ENCODE measurements around the gene FGD5.

The FGD5 gene

DNA sequence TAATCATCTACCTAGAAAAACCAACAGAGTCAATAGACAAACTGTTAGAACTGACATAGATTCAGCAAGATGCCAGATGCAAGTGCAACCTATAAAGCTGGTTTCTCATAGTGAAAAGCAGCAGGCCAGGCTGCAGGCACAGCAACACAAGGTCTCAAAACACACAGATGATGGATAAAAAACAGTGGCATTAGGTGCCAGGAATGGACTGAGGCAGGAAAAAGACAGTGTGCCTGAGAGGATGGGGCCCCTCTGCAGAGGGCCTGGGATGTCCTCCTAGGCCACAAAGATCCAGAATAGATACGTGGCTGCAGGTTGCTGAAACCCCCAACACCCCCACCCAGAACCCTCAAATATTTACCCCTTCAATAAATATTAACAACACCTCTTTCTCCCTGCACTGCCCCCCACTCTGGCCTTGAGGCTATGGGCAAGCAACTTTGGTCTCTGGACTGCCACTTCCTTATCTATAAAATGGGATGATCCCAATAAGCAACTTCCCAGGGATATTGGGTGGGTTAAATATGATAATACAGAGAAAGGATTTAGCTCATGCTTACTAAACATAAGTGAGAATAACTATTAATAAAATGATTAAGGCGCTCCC is 35.2 kb upstream of the FGD5 start:
- TF ChIP-seq, protein P1, sequence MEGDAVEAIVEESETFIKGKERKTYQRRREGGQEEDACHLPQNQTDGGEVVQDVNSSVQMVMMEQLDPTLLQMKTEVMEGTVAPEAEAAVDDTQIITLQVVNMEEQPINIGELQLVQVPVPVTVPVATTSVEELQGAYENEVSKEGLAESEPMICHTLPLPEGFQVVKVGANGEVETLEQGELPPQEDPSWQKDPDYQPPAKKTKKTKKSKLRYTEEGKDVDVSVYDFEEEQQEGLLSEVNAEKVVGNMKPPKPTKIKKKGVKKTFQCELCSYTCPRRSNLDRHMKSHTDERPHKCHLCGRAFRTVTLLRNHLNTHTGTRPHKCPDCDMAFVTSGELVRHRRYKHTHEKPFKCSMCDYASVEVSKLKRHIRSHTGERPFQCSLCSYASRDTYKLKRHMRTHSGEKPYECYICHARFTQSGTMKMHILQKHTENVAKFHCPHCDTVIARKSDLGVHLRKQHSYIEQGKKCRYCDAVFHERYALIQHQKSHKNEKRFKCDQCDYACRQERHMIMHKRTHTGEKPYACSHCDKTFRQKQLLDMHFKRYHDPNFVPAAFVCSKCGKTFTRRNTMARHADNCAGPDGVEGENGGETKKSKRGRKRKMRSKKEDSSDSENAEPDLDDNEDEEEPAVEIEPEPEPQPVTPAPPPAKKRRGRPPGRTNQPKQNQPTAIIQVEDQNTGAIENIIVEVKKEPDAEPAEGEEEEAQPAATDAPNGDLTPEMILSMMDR (IDR thresholded peaks at IDR 0.05; ENCODE audit: low read depth, low read length, missing control alignments) = no peak
- DNase-seq (ENCODE audit: low read depth) = no peak
- H3K4me3 ChIP-seq (ENCODE audit: low read depth, low read length) = no peak overlapping the region

DNA sequence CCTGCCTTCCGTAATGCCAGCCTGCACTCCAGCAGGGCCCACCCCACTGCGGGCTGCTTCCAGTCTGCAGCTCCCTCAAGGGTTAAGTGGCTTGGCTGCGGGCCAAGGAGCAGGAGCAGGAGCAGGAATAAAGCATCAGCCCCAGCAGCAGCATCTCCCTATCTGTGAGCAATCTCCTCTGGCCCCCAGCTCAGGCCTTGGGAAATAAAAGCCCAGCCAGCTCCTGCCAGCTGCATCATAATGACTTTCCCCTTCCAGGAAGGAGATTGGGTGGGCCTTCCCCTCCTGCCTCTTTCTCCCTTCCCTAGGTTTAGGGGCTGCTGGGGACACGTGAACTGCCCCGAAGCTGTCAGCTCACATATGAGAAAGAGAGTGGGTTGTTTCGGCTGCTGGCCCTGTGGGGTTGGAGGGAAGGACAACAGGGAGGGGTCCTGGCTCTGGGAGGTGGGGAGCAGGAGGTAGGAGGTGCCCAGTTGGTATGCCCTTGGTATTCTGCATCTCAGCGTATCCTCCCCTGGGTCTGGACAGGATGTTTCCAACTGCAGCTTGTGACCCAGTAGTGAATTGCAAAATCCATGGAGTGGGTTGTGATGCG is 34.6 kb upstream of the FGD5 start:
- TF ChIP-seq, protein P1 (IDR thresholded peaks at IDR 0.05; ENCODE audit: low read depth, low read length, missing control alignments) = no peak
- no peak for DNase-seq (ENCODE audit: low read depth)

DNA sequence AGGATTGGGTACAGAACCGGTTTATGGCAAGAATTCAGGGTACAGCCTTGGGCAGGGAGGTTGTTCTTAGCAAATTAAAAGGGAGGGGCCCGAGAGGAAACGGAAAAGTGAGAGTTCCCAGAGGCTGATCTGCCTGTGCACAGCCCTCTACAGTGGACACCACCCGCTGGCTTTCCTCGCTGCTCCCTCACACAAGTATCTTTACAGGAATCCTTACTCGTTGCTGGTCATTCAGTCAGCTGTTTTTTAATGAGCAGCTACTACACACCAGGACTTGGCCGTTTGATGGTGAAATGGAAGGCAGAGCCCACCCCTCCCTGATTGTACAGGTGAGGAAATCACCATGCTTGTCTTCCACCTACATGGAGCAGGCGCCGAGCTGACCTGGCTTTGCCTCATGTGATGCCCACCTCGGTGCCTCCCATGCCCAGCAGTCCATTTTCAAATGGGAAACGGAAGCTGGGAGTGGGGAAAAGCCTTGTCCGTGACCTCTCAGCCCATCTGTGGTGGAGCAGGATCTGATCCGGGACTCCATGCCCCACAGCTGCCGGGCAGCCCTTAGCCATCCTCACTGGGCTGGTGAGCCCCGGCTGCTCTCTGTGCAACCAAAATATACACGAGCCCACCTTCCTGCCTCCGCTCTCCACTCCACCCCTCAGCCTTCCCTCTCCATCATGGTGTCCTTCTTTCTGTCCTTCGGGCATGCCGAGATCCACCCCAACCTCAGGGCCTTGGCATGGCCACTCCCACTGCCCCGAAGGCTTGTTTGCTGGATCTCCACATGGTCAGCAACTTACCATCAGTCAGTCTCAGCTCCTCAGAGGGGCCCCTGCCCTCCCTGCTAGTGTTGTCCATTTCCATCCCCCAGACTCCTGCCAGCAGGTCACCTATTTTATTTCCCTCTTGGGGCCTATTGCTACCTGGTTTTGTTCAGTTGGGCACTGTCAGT is 33.3 kb upstream of the FGD5 start:
- DNase-seq (ENCODE audit: low read depth) = no peak
- TF ChIP-seq, protein P1 (IDR thresholded peaks at IDR 0.05; ENCODE audit: low read depth, low read length, missing control alignments) = no peak
- no peak overlapping the region for H3K4me3 ChIP-seq (ENCODE audit: low read depth, low read length)

More for the DNA sequence above, 34.6 kb upstream of the FGD5 start:
- no peak overlapping the region for H3K4me3 ChIP-seq (ENCODE audit: low read depth, low read length)

DNA sequence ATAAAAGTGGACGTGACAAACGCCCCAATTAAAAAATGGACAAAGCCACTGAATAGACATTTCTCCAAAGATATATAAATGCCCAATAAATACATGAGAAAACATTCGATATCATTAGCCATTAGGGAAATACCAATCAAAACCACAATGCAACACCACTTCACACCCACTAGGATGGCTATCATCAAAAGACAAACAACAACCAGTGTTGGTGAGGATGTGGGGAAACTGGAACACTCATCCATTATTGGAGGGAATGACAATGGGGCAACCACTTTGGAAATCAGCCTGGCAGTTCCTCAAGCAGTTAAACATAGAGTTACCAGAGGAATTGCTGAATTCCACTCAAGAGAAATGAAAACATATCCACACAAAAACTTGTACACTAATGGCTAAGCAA is 32.4 kb upstream of the FGD5 start:
- no peak overlapping the region for H3K4me3 ChIP-seq (ENCODE audit: low read depth, low read length)
- TF ChIP-seq, protein P1 (IDR thresholded peaks at IDR 0.05; ENCODE audit: low read depth, low read length, missing control alignments) = no peak
- no peak for DNase-seq (ENCODE audit: low read depth)

DNA sequence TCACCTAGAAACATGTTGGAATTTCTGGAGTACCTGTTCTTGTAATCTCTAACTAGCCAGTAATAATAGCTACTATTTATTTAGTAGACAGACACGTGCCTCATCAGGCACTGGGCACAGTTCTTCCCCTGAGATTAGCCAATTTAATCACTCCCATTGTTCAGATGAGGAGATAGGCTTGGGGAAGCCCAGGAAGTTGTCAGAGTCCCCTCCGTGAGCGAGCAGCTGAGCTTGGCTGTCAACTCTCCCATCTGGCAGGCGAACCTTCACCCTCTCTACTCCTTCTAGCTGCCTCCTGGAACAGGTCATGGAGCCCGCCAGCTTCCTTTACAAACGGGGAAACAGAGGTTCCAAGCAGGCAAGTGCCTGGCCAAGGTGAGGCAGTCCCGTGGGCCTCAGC is 31.1 kb upstream of the FGD5 start:
- DNase-seq (ENCODE audit: low read depth) = no peak
- H3K4me3 ChIP-seq (ENCODE audit: low read depth, low read length) = no peak overlapping the region
- TF ChIP-seq, protein P1 (IDR thresholded peaks at IDR 0.05; ENCODE audit: low read depth, low read length, missing control alignments) = no peak

DNA sequence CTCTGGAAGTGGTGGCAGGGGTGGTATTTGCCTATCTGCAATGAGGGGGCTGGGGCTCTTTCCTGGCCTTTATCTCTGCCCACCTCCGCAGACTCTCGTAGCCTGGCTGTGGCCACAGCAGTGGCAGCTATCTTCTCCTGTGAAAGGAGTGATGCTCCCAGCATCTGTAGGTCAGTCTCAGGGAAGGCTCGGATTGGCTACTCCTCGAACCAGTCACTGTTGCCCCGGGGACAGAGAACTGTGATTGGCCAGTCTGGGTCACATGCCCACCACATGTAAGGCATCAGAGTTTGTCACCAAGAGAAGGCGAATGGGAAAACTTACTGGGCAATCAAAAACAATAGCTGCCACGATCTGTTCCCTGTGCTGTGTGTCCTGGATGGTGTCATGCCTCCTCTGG is 30.1 kb upstream of the FGD5 start:
- H3K4me3 ChIP-seq (ENCODE audit: low read depth, low read length) = no peak overlapping the region
- DNase-seq (ENCODE audit: low read depth) = no peak
- TF ChIP-seq, protein P1 (IDR thresholded peaks at IDR 0.05; ENCODE audit: low read depth, low read length, missing control alignments) = no peak
